Esophagus mucosa (tissue), 1 donor: ENCODE measurements around the gene MYOCOS. TPM values are rescaled to one million over a fixed set of nuclear protein-coding genes. Genes with fewer than 3 reads are reported as not detected.
"Not testable (repeated sequence)": the region's sequence is repeated elsewhere in the genome, so short reads cannot be mapped to it uniquely, and the experiment has no call there.

Source experiments
- ATAC-seq: fragments of 200-7000 bp; cut with Tn5 transposase; one replicate; pipeline ENCODE4 v1.9.1; 2020
- total RNA-seq: library from RNA; stranded (reverse); gene quantifications from one replicate; pipeline ENCODE4 v1.2.4, GENCODE V29; 2023
- donor health status: DM: yes; HTN: yes; CAD: no.

The MYOCOS gene
- total RNA-seq, 1 donor from 2014 or later = not detected

GRCh38 chr1:171627020-171627419, 5.0 kb downstream of the MYOCOS start:
- no peak for ATAC-seq

- no peak for ATAC-seq
These were observed 6.2 kb downstream of the MYOCOS start for GRCh38 chr1:171628225-171628624.

- no peak for ATAC-seq
These were observed 13.6 kb downstream of the MYOCOS start for GRCh38 chr1:171635661-171636060.

GRCh38 chr1:171636141-171636540, 14.1 kb downstream of the MYOCOS start:
- no peak for ATAC-seq

GRCh38 chr1:171637928-171638576, 16.0 kb downstream of the MYOCOS start:
- no peak for ATAC-seq

- peak; percentile 53 for ATAC-seq
These were observed 18.2 kb downstream of the MYOCOS start for GRCh38 chr1:171640225-171640624.

- no peak for ATAC-seq
These were observed 19.2 kb downstream of the MYOCOS start for GRCh38 chr1:171641076-171641864.

- ATAC-seq = no peak
These were observed 20.2 kb downstream of the MYOCOS start for GRCh38 chr1:171642197-171642596.

GRCh38 chr1:171643156-171643555, 21.1 kb downstream of the MYOCOS start:
- no peak for ATAC-seq

- ATAC-seq = peak; percentile 83
These were observed 22.9 kb downstream of the MYOCOS start for GRCh38 chr1:171644805-171645483.

- no peak for ATAC-seq
These were observed 23.7 kb downstream of the MYOCOS start for GRCh38 chr1:171645553-171646248.

- ATAC-seq = no peak
These were observed 24.2 kb downstream of the MYOCOS start for GRCh38 chr1:171646249-171646560.

GRCh38 chr1:171652234-171652822, 30.3 kb downstream of the MYOCOS start, which contains the start of gene MYOC:
TSS of gene MYOC (minus strand) at chr1:171652688. CDS start at chr1:171652611, 77 bp downstream.
- ATAC-seq = no peak

GRCh38 chr1:171653796-171654195, 31.8 kb downstream of the MYOCOS start:
- no peak for ATAC-seq

- no peak for ATAC-seq
These were observed 32.3 kb downstream of the MYOCOS start for GRCh38 chr1:171654201-171654941.

- ATAC-seq = peak; percentile 49
These were observed 33.1 kb downstream of the MYOCOS start for GRCh38 chr1:171654942-171655745.

GRCh38 chr1:171655746-171656116, 33.7 kb downstream of the MYOCOS start:
- ATAC-seq = no peak

- not testable (repeated sequence) for ATAC-seq
These were observed 34.2 kb downstream of the MYOCOS start for GRCh38 chr1:171656206-171656605.

- ATAC-seq = no peak
These were observed 39.1 kb downstream of the MYOCOS start for GRCh38 chr1:171661076-171661650.

- ATAC-seq = no peak
These were observed 41.2 kb downstream of the MYOCOS start for GRCh38 chr1:171663036-171663853.
